Measurements from ENCODE around the gene CHEK2. TPM values are rescaled to one million over a fixed set of nuclear protein-coding genes. Genes with fewer than 3 reads are reported as not detected.
"Not testable (repeated sequence)": the region's sequence is repeated elsewhere in the genome, so short reads cannot be mapped to it uniquely, and the experiment has no call there.

The CHEK2 gene
- total and polyA plus RNA-seq, 2 of the 4 experiments (the other 2 are of a cell fraction) = 9.9 to 16.1 TPM

- POLR2A ChIA-PET (ENCODE audit: unreplicated experiment); H3K4me1 ChIP-seq (ENCODE audit: control insufficient read depth, insufficient read depth, low read length): not testable (repeated sequence)
- CTCF ChIA-PET = interaction anchor here (0.6 kb wide), 1 partner anchor 12 kb away, joined by 4 read pairs; no protein-coding TSS in a partner anchor
Measured at GRCh38 chr22:28689796-28690195, 51.8 kb downstream of the CHEK2 start.

GRCh38 chr22:28682966-28683365, 58.7 kb downstream of the CHEK2 start:
- H3K18ac ChIP-seq (ENCODE audit: low read depth, low read length); H3K9ac ChIP-seq (ENCODE audit: low read depth, low read length); H3K9me1 ChIP-seq (ENCODE audit: insufficient read depth, low read length); POLR2A ChIA-PET (ENCODE audit: unreplicated experiment); H3K4ac ChIP-seq (ENCODE audit: low read depth, low read length); in situ Hi-C loops (cut with MboI; ENCODE audit: low sequenced_read_pairs); H3K23ac ChIP-seq (ENCODE audit: low read depth, low read length); CTCF ChIA-PET; DNase-seq; H2BK20ac ChIP-seq (ENCODE audit: low read depth, low read length); H2AFZ ChIP-seq (replicated peaks; ENCODE audit: low read length, poor library complexity); H3K4me3 ChIP-seq (ENCODE audit: insufficient read depth, low read depth, low read length); H3K27ac ChIP-seq (ENCODE audit: insufficient read depth, low read length); H3K4me1 ChIP-seq (ENCODE audit: control insufficient read depth, insufficient read depth, low read length); H2AK5ac ChIP-seq (ENCODE audit: low read depth, low read length); H4K8ac ChIP-seq (ENCODE audit: low read depth in 2 of 2, low read length in 2 of 2); H2BK120ac ChIP-seq (ENCODE audit: low read depth, low read length); BruUV-seq (replicated peaks); H4K20me1 ChIP-seq (ENCODE audit: insufficient read depth, low read length); ATAC-seq (ENCODE audit: low read depth); H3K9me3 ChIP-seq (ENCODE audit: control insufficient read depth, insufficient read depth, low read length); H2AK9ac ChIP-seq (replicated peaks; ENCODE audit: low read depth, low read length, poor library complexity); dilution Hi-C loops (cut with HindIII; ENCODE audit: low sequenced_read_pairs, unreplicated experiment); H3K27me3 ChIP-seq (ENCODE audit: control insufficient read depth, insufficient read depth, low read length); H3K56ac ChIP-seq (ENCODE audit: extremely low read depth, insufficient read depth, low read length); H4K91ac ChIP-seq (ENCODE audit: insufficient read depth, low read depth, low read length); H2BK15ac ChIP-seq (ENCODE audit: low read depth, low read length); H4K5ac ChIP-seq (ENCODE audit: low read depth, low read length); H3K4me2 ChIP-seq (ENCODE audit: low read depth, low read length); H3K36me3 ChIP-seq (ENCODE audit: control insufficient read depth, insufficient read depth, low read length); H2BK5ac ChIP-seq (ENCODE audit: low read depth, low read length, poor library complexity, severe bottlenecking); intact Hi-C loops (cut with micrococcal nuclease); H3K14ac ChIP-seq (replicated peaks; ENCODE audit: low read depth, low read length): not testable (repeated sequence)
- WGBS, 2 experiments (ENCODE audit: extremely low coverage in 2 of 2, insufficient read length in 1 of 2) = no CpG with 5 or more reads among the region's 4 CpGs
- H3K79me1 ChIP-seq (ENCODE audit: low read depth in 1 of 2, low read length in 2 of 2) = peaks cover 7 to 12% of the 10 kb centered on the region in 2 experiments

More at GRCh38 chr22:28689796-28690195, 51.8 kb downstream of the CHEK2 start:
- dilution Hi-C loops (cut with HindIII; ENCODE audit: low sequenced_read_pairs, unreplicated experiment); ATAC-seq (ENCODE audit: low read depth); H3K4me2 ChIP-seq (ENCODE audit: low read depth, low read length); H2BK120ac ChIP-seq (ENCODE audit: low read depth, low read length); H3K23ac ChIP-seq (ENCODE audit: low read depth, low read length); H3K14ac ChIP-seq (replicated peaks; ENCODE audit: low read depth, low read length); H3K18ac ChIP-seq (ENCODE audit: low read depth, low read length); H4K5ac ChIP-seq (ENCODE audit: low read depth, low read length); H2BK15ac ChIP-seq (ENCODE audit: low read depth, low read length); H2AFZ ChIP-seq (replicated peaks; ENCODE audit: low read length, poor library complexity); H3K27me3 ChIP-seq (ENCODE audit: control insufficient read depth, insufficient read depth, low read length); H4K91ac ChIP-seq (ENCODE audit: insufficient read depth, low read depth, low read length); BruUV-seq (replicated peaks); H2BK5ac ChIP-seq (ENCODE audit: low read depth, low read length, poor library complexity, severe bottlenecking); DNase-seq; H3K79me1 ChIP-seq (ENCODE audit: low read depth in 1 of 2, low read length in 2 of 2); H3K36me3 ChIP-seq (ENCODE audit: control insufficient read depth, insufficient read depth, low read length); H3K27ac ChIP-seq (ENCODE audit: insufficient read depth, low read length); intact Hi-C loops (cut with micrococcal nuclease); H3K4me3 ChIP-seq (ENCODE audit: insufficient read depth, low read depth, low read length); H2AK5ac ChIP-seq (ENCODE audit: low read depth, low read length); H3K56ac ChIP-seq (ENCODE audit: extremely low read depth, insufficient read depth, low read length); H3K9me1 ChIP-seq (ENCODE audit: insufficient read depth, low read length); H4K8ac ChIP-seq (ENCODE audit: low read depth in 2 of 2, low read length in 2 of 2); H4K20me1 ChIP-seq (ENCODE audit: insufficient read depth, low read length); H2AK9ac ChIP-seq (replicated peaks; ENCODE audit: low read depth, low read length, poor library complexity); H3K9ac ChIP-seq (ENCODE audit: low read depth, low read length); H3K9me3 ChIP-seq (ENCODE audit: control insufficient read depth, insufficient read depth, low read length); in situ Hi-C loops (cut with MboI; ENCODE audit: low sequenced_read_pairs); H2BK20ac ChIP-seq (ENCODE audit: low read depth, low read length); H3K4ac ChIP-seq (ENCODE audit: low read depth, low read length): not testable (repeated sequence)
- no CpG with 5 or more reads among the region's 2 CpGs for WGBS, 2 experiments (ENCODE audit: extremely low coverage in 2 of 2, insufficient read length in 1 of 2)
